ENCODE data around the gene EXOC1. TPM values are rescaled to one million over a fixed set of nuclear protein-coding genes. Genes with fewer than 3 reads are reported as not detected.

The EXOC1 gene
- total RNA-seq, 2 donors from 2014 or later: 24.8 to 39.4 TPM

DNA sequence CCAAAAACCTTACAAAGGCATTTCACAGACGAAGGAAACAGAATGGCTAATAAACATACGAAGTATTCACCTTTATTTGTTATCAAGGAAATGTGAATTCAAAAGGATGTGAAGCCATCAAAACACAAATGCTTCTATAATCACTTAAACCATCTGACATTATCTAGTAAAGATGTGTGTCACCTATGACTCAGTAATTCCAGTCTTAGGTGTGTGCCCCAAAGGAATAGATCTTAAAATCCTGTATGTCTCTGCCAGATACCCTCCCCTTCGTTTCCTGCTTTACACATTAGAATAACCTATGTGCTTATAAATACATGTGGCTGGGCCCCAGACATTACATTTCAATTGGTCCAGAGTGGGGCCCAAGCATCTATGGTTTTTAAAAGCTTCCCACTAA lies 53.5 kb downstream of the EXOC1 start:
- H3K4me1 ChIP-seq (replicated peaks): no peaks in the 10 kb centered on the region
- TF ChIP-seq POLR2AphosphoS5 (IDR thresholded peaks at IDR 0.05): no peak
- TF ChIP-seq, protein P1, sequence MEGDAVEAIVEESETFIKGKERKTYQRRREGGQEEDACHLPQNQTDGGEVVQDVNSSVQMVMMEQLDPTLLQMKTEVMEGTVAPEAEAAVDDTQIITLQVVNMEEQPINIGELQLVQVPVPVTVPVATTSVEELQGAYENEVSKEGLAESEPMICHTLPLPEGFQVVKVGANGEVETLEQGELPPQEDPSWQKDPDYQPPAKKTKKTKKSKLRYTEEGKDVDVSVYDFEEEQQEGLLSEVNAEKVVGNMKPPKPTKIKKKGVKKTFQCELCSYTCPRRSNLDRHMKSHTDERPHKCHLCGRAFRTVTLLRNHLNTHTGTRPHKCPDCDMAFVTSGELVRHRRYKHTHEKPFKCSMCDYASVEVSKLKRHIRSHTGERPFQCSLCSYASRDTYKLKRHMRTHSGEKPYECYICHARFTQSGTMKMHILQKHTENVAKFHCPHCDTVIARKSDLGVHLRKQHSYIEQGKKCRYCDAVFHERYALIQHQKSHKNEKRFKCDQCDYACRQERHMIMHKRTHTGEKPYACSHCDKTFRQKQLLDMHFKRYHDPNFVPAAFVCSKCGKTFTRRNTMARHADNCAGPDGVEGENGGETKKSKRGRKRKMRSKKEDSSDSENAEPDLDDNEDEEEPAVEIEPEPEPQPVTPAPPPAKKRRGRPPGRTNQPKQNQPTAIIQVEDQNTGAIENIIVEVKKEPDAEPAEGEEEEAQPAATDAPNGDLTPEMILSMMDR (IDR thresholded peaks at IDR 0.05): no peak
- TF ChIP-seq POLR2A (IDR thresholded peaks at IDR 0.05): no peak
- no peak for DNase-seq (ENCODE audit: low spot score)
- no peak overlapping the region for H3K27ac ChIP-seq
- WGBS: 61% methylated on average over 3 of the region's 3 CpGs
- H3K36me3 ChIP-seq: no peaks in the 10 kb centered on the region
- no peaks in the 10 kb centered on the region for H3K27me3 ChIP-seq (replicated peaks; ENCODE audit: insufficient read depth)
- no peaks in the 10 kb centered on the region for H3K9me3 ChIP-seq
- intact Hi-C loops (cut with DNase I): no loop called here
- no peak overlapping the region for H3K4me3 ChIP-seq

DNA sequence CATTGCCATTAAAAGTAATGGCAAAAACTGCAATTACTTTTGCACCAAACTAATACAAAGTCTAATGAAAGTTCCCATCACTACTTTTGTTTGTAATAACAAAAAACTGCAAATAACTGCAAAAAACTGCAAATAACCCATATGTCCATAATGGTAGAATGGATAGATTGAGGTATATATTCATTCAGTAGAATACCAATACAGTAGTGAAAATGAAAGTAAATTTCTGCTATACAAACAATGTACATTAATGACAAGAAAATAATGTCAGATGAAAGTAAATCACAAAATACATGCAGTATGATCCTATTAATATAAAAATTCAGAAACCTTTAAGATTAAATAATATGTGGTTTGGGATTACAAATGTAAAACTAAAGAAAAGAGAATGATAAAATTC lies 54.0 kb downstream of the EXOC1 start:
- Histone ChIP-seq H3K9me3 (no peaks in the 10 kb centered on the region), H3K27me3 (replicated peaks; ENCODE audit: insufficient read depth) (no peaks in the 10 kb centered on the region), H3K36me3 (no peaks in the 10 kb centered on the region), H3K4me3 (no peak overlapping the region), H3K27ac (no peak overlapping the region), H3K4me1 (replicated peaks) (no peaks in the 10 kb centered on the region)
- DNase-seq (ENCODE audit: low spot score): no peak
- intact Hi-C loops (cut with DNase I): no loop called here
- TF ChIP-seq POLR2A (IDR thresholded peaks at IDR 0.05) (no peak), POLR2AphosphoS5 (IDR thresholded peaks at IDR 0.05) (no peak)
- TF ChIP-seq, protein P1 (IDR thresholded peaks at IDR 0.05): no peak

DNA sequence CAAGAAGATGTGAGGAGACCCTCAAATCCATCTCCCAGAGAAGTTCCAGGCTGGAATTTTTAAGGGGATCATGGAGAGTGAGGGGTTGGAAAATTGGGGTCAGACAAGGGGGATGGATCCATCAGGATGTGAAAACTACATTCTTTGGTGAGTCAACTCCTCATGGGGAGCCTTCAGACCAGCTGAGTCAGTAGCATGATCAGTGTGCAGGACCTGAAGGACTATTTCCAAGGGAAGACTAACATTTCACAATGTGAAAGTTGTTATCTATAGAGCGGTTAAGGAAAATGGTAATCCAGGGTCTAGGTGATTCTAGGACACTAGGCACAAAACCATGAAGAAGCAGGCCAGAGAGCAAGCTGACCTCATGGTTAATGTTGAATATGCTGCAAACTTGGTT lies 56.7 kb downstream of the EXOC1 start:
- no peaks in the 10 kb centered on the region for H3K27me3 ChIP-seq (replicated peaks; ENCODE audit: insufficient read depth)
- no peaks in the 10 kb centered on the region for H3K4me1 ChIP-seq (replicated peaks)
- no peaks in the 10 kb centered on the region for H3K9me3 ChIP-seq
- WGBS: 89% methylated on average over 1 of the region's 1 CpG
- DNase-seq (ENCODE audit: low spot score): no peak
- no peak overlapping the region for H3K4me3 ChIP-seq
- H3K27ac ChIP-seq: no peak overlapping the region
- TF ChIP-seq POLR2AphosphoS5 (IDR thresholded peaks at IDR 0.05): no peak
- TF ChIP-seq, protein P1 (IDR thresholded peaks at IDR 0.05): no peak
- no peak for TF ChIP-seq POLR2A (IDR thresholded peaks at IDR 0.05)
- H3K36me3 ChIP-seq: no peaks in the 10 kb centered on the region
- intact Hi-C loops (cut with DNase I): no loop called here

DNA sequence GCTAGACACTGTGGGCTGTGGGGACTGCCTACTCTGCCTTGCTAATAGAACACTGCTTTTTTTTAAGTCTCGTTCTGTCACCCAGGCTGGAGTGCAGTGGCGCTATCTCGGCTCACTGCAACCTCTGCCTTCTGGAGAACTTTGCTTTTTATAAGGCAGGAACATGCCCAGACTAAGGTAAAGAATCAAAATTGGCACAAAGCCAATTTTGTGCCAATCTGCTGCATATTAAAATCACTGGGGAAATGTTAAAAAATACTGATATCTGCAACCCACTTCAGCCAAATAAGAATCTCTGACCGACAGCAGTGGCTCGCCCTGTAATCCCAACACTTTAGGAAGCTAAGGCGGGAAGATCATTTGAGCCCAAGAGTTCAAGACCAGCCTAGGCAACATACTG lies 58.8 kb downstream of the EXOC1 start:
- no peak for DNase-seq (ENCODE audit: low spot score)
- no peaks in the 10 kb centered on the region for H3K27me3 ChIP-seq (replicated peaks; ENCODE audit: insufficient read depth)
- H3K4me1 ChIP-seq (replicated peaks): no peaks in the 10 kb centered on the region
- intact Hi-C loops (cut with DNase I): no loop called here
- no peak overlapping the region for H3K4me3 ChIP-seq
- TF ChIP-seq, protein P1 (IDR thresholded peaks at IDR 0.05): no peak
- TF ChIP-seq POLR2AphosphoS5 (IDR thresholded peaks at IDR 0.05) (no peak), POLR2A (IDR thresholded peaks at IDR 0.05) (no peak)
- H3K36me3 ChIP-seq: no peaks in the 10 kb centered on the region
- H3K9me3 ChIP-seq: no peaks in the 10 kb centered on the region
- H3K27ac ChIP-seq: no peak overlapping the region
- 59% methylated on average over 6 of the region's 6 CpGs for WGBS

DNA sequence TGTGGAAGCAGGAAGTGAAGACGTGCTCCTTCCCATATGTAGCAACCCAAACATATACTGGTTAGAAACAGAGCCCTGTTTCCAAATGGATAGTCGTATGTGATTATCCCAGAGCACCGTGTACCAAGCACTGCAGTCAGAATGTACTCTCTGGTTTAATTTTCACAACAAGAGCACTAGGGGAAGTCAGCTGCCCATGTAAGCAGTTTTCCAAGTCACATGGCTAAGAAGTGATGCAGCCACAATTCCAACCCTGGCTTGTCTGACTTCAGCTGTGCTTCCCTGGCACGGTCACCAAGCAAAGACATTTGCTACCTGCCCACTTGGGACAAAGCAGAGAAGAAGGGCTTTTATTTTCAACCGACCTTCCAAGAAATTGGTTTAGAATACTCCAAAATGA lies 67.1 kb downstream of the EXOC1 start:
- Histone ChIP-seq H3K27me3 (replicated peaks; ENCODE audit: insufficient read depth) (no peaks in the 10 kb centered on the region), H3K36me3 (no peaks in the 10 kb centered on the region), H3K27ac (no peak overlapping the region), H3K4me1 (replicated peaks) (no peaks in the 10 kb centered on the region), H3K9me3 (no peaks in the 10 kb centered on the region), H3K4me3 (no peak overlapping the region)
- intact Hi-C loops (cut with DNase I): no loop called here
- 78% methylated on average over 5 of the region's 5 CpGs for WGBS
- TF ChIP-seq POLR2AphosphoS5 (IDR thresholded peaks at IDR 0.05) (no peak), POLR2A (IDR thresholded peaks at IDR 0.05) (no peak)
- TF ChIP-seq, protein P1 (IDR thresholded peaks at IDR 0.05): no peak
- DNase-seq (ENCODE audit: low spot score): no peak

Data from prostate gland (tissue), 2 donors.